Glomerular visceral epithelial cell (primary cell): ENCODE measurements around the gene KCNJ16.
"Not testable (repeated sequence)": the region's sequence is repeated elsewhere in the genome, so short reads cannot be mapped to it uniquely, and the experiment has no call there.

Experiments
- DNase-seq: peaks from one replicate; pipeline ENCODE4 v3.0.0-alpha.2; 2016; ENCODE audit errors: extremely low spot score

KCNJ16 gene

DNA sequence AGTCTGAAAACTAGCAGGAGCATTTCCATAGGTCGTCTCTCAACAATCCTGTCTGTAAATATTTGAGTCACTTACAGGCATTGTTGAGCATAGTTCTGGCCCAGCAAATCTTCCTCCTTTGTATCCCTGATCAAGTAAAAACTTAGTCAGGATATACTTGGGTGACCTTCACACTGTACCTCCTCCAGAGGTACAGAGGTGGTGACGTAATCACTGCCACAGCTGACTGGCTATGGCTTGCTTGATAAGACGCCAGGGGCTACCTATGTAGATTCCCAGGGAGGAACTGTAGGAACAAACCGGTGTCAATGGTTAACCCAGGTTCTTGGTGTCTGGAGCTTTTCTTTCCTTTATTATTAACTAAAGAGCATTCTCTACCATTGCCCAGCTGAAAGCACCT lies at the start of gene KCNJ16:
TSS of gene KCNJ16 (plus strand) at position 270 of the 400 bp plus-strand sequence. CDS start 56,863 bp downstream, outside the sequence.
- peak; percentile 99 for DNase-seq

DNA sequence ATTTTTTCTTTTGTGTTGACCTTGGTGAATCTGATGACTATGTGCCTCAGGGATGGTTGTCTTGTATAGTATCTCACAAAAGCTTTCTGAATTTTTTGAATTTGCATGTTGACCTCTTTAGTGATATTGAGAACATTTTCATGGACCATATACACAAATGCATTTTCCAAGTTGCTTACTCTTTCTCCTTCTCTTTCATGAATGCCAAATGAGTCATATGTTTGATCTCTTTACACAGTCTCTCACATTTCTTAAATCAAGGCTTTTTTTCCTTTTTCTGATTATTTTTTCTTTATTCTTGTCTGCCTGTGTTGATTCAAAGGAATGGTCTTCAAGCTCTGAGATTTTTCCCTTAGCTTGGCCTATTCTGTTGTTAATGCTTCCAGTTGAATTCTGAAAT lies 46.6 kb upstream of the KCNJ16 start:
- no peak for DNase-seq

DNA sequence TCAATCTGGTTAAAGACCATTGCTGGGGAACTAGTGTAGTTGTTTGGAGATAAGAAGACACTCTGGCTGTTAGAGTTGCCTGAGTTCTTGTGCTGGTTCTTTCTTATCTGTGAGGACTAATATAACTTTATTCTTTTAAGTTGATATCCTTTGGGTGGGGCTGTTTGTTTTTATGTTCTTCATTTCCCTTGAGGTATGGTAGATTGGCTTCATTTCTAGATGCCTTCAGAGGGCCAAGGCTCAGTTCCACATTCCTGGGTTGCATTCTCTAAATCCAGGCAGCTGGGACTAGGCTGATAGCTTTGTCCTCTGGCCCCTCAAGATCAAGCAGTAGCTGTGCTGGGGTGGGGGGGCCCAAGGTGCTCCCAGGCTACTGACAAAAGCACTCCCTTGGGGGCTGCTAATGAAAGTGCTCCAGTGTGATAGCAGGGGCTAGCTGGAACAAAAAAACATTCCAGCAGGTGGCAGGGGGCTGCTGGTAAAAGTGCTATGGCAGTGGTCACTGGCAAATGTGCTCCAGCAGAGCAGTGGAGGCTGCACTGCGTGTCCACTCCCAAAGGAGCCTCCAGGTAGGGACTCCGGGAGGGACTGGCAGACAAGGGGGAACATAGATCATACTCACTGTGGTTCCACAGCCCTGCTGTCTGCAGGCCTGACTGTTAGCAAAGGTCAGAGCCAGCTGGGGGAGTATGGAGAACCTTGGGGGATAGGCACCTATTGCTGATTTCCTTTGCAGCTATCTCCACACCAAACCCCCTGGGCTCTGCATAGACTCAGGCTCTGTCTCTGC lies 45.9 kb upstream of the KCNJ16 start:
- DNase-seq: no peak

DNA sequence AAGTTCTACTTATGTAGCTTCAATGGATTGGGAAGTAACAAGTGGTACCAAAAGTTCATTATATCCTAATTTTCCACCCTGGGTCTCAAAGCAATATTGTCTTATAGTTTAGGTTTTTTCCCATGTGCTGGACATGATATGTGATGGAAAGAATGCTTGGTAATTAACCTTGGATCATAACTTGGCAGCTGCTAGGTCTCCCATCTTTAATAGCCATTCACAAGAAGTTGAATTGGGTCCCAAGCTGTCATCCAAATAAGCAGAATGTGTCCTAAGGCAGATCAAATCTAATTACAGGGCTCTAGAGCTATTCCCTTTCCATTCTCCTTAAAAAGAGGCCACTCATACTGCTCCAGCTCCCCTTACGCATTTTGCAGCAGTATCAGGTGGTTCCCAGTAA lies 44.7 kb upstream of the KCNJ16 start:
- DNase-seq: no peak

DNA sequence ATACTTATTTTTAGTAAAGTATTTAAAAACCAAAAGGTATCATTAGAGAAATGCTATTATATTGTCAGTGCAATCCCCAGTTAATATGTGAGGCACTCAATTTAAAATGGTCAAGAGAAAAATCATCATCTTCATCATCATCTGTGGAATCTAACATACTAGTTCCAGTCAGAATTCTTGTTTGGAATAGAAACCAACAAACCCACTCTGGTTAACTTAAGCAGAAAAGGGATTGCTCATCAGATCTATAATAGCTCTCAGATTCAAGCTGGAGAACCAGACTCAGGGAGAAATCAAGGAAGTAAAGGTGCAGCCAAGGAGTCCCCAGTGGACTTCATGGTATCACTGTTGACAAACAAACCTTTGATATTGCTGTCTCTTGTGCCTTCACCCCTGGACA lies 43.7 kb upstream of the KCNJ16 start:
- DNase-seq: no peak

DNA sequence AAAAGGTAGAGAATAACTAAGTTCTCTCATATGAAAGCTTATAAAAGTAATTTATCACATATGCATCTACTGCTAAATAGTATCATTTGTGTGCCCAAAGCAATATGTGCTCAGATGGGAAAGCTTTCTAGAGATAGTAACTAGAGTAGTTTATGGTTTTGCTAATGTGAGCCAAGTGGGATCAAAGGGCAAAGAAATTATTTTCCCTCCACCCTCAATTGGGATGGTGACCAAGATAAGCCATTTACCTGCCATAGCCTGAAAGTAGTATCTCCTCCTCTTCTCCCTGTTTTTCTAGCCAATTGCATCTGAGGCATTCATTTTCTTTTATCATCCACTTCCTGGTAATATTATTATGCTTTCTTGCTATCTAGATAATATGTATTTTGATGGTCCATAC lies 41.9 kb upstream of the KCNJ16 start:
- no peak for DNase-seq

DNA sequence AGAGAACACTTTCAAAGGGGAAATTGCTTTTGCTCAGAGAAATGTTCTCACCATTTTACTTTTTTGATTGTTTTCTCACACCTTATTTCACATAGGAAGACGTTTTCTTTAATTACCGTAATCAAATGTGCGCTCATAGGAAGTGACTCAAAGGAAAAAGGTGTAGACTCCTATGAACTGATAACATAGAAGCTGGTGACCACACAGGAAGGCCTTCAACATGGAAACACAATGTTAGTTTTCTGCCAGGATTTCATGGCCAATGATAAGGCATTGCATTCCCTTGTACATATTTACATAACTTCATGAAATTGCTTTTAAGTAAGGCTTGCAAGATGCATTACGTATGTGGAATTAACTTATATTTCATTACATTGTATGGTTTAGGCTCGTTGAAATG lies 40.9 kb upstream of the KCNJ16 start:
- DNase-seq: no peak

DNA sequence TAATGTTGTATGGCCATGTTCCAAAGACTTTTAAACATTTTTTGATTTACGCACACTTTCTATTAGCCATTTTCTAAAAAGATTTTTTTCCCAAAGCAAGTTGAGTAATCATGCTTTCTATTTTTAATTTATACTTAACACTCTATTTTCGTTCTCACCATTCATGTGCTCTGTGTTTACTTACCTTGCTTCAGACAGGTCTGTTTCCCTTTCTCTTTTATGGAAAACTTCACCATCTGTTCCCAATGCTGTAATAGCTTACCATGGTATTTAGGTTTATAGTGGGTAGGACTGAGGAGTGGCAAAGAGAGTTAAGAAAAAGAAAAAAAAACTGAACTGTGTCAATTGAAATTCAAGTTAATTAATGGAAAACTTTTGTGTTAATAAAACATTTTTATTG lies 37.5 kb upstream of the KCNJ16 start:
- DNase-seq: no peak

DNA sequence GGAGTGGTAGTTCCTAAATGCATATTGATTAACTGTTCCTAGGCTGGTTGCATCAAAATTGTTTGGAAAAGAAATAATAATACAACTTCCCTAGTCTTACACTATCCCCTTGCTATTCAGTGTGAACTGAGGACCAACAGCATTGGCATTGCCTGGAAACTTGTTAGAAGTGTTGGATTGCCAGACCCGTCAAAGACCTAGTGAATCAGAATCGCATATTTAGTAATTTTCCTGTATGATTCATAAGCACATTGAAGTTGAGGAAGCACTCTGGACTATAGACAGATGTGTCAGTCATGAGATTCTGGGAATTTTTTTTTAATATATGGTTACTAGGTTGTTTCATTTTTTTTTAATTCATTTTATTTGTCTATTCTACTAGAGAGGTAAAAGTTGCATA lies 34.7 kb upstream of the KCNJ16 start:
- DNase-seq: no peak

DNA sequence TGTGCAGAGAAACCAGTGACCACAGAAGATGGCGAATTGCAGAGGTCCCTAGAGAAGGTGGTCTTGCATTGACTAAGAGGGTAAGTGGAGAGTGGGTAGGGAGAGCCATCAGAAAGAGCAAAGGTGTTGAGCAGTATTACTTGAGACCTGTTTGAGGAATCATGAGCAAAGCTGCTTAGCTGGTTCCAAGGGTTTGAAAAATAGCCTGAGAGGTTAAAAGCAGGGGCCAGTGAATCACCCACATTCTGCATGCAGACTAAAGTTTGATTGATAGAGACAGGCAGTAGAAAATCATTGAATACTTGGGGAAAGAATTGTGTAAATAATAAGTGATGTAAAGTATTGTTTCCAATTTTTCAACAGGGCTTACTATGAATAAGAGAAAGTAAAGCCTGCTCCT lies 34.0 kb upstream of the KCNJ16 start:
- DNase-seq: no peak

DNA sequence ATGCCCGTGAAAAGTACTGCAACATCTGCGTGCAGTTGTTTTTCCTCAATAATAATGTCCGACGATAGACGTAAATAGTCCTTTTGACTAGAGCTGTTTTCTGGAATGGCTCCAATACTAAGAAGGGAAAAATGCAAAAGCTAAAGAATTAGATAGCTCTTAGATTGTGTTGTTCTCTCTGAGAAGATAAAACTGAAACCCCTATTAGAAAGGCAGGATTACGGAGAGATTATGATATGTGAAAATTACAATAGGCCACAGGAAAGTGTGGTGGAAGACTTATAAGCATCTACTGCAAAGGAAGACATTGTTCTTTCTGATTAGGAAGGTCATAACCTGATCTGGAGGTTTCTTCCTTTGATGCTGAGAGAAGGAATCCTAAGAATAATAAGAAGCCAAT lies 33.5 kb upstream of the KCNJ16 start:
- no peak for DNase-seq

DNA sequence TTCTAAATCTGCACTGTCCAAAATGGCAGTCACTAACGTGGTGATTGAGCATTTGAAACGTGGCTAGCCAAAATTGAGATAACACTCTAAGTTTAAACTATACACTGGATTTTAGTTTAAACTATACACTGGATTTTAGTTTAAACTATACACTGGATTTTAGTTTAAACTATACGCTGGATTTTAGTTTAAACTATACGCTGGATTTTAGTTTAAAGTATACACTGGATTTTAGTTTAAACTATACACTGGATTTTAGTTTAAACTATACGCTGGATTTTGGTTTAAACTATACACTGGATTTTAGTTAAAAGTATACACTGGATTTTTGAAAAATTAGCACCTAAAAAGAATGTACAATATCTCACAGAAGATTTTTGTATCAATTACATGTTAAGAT lies 29.2 kb upstream of the KCNJ16 start:
- DNase-seq: not testable (repeated sequence)

DNA sequence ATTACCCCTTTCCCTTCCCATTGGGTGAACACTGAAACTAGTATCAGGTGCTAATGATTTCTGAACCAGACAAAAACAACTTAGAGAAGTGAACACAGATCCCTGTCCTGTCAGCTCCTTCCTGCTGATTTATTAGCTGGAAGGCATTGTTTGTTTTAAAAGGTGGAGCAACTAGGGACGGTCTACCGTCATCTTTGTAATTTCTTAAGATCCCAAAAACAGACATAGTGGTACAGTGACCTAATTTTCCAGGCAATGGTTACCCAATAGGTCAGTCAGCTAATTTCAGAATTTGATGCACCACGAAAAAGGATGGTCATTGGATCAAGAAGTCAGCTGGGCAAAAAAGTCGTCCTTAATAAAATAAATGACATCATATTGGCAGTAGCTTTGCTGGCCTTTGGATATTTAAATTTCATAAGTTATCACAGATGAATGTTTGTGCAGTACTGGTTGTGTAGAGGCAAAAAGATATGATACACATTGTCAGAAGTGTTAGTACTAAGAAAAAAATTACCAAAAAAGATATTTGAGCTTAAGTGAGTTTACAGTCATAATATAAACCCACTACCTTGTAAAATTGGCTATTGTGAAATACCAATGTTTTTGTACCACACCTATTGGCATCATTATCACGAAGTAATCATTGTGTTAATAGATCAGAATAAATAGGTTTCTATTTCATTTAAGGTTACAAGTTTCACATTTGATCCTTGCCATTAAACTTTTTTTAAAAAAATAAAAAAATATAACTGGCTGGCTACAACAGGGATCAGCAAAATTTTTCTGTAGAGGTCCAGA lies 27.2 kb upstream of the KCNJ16 start:
- DNase-seq: no peak

DNA sequence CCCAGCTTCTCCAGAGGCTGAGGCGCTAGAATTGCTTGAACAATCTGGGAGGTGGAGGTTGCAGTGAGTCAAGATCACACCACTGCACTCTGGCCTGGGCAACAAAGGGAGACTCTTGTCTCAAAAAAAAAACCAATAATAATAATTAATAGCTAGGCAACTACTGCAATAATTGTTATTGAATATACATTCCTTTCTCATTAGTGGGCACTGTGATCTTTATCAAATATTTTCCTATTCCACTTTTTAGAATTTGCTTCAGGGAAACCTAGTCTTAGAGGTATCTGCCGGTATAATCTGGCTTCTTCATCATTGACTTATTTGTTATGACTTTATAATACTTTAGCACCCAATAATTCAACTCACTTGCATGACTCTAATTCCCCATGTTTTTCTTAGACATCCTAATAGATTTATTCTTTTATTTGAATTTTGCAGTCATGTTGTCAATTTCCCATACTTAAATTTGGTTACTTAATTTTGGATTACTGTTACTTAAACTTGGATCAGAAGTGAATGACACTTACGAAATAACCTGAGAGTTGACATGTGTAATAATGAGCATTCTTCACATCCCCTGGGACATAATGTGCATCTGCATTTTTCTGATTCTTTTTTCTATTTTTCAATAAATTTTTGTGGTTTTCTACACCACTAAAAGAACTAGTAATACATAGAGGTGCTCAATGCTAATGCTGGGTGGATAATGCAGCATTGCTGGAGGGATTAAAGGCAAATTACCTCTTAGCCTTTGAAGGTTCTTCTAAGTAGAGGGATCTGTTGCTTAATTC lies 25.0 kb upstream of the KCNJ16 start:
- no peak for DNase-seq

DNA sequence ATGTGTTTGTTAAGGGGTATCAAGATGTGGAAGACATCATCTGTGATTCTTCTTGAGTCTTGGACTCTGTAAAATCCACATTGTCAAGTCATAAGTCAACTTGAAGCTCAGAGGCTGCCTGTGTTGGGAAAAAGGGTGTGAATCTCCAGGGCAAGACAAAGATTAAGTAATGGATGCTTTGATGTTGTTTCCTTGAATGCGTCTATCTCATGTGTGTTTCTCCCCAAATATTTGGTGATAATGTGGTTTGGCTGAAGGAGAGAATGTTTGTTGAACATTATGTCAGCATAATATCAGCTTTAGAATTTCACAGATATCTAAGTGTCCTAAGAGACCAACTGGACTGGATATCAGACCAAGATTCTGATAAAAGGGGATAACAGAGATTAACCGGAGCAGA lies 24.1 kb upstream of the KCNJ16 start:
- DNase-seq: no peak

DNA sequence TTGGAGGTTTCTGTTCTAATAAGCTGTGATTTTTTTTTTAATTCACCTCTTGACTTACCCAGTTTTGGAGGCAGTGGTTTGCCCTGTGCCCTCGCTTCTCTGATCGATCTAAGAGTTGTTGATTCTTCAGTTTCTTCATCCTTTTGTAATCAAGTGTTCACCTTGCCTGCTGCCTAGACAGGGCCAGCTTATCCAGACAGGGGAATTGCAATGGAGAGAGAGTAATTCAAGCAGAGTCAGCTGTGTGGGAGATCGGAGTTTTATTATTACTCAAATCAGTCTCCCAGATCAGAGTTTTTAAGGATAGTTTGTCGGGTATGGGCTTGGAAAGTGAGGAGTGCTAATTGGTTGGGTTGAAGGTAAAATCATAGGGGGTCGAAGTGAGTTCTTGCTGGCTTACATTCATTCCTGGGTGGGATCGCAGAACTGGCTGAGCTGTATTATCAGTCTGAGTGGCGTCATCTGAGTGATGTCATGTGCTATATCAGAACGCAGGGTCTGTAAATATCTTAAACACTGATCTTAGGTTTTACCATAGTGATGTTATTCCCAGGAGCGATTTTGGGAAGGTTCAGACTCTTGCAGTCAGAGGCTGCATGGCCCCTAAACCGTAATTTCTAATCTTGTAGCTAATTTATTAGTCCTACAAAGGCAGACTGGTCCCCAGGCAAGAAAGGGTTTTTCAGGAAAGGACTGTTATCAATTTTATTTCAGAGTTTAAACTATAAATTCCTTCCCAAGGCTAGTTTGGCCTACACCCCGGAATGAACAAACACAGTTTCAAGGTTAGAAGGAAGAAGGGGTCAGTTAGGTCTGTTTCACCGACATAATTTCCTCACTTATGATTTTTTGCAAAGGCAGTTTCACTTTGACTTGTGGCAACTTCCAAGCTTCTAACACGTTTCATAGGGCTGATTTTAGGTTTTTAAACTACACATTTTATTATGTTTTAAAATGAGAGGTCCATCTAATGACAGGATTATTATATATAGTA lies 21.5 kb upstream of the KCNJ16 start:
- no peak for DNase-seq

DNA sequence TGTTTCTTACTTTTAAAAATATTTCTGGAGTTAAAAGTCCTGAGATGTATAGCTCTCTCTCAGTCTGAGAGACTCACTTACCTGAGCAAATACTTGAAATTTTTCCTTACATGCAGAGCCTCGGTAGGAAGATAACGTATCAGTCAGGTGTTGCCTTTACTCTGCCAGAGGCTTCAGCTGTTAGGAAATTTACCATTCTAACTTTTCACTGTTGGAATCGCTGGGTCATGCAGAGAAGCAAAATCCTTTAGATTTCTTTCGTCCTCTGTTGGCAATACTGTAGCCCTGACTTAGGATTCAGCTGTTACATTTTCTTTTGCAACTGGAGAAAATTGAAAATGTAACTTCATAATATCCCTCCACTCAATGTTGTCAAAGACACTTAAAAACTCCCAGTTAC lies 20.0 kb upstream of the KCNJ16 start:
- no peak for DNase-seq

DNA sequence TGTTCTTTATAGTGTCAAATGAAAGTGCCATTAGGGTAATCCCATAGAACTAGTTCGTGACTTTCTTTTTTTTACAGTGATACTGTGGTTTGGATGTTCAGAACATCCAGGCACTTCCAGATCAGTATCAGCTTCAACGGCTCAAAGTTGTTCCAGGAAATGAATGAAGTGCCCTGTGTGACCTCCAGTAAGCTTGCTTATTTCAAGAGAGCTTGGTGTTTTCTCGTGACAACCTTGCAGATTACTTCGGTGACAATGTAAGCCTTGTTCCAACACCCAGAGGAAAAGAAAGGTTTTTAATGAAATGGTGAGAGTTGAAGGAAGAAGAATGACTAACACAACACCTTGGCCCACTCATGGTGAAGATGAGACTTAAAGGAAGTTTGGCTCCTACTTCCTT lies 16.0 kb upstream of the KCNJ16 start:
- no peak for DNase-seq

DNA sequence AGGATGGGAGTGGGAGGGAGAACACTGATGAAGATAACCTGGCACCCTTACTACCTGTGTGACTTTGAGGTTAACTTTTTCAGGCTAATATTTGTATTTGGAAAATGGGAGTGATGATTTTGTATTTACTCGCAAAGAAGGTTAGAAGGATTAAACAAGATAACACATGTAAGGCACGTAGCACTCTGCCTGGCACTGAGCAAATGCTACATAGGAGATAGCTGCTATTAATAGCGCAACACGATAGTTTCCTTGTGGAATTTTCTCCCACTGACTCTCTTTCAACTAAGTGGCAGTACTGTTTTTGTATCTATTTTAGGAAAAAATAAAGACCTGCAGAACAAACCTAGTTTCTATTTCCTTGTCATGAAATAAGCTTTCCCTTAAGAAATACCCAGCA lies 15.4 kb upstream of the KCNJ16 start:
- DNase-seq: no peak

DNA sequence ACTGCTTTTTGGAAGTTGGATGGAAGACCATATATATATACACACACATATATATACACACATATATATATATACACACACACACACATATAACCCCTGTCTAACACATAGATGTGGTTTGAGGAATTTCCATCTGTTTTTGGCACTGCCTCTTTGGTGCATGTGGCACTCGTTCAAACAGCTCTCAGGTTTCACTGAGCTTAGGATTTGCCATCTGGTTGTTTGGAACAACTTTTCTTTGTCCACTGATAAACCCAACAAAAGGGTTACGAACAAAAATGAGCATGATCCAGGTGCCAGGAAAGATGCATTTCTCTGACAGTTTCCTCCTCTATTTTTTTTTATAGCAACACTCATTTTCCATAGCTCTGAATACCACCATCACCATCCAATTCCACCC lies 14.6 kb upstream of the KCNJ16 start:
- no peak for DNase-seq

DNA sequence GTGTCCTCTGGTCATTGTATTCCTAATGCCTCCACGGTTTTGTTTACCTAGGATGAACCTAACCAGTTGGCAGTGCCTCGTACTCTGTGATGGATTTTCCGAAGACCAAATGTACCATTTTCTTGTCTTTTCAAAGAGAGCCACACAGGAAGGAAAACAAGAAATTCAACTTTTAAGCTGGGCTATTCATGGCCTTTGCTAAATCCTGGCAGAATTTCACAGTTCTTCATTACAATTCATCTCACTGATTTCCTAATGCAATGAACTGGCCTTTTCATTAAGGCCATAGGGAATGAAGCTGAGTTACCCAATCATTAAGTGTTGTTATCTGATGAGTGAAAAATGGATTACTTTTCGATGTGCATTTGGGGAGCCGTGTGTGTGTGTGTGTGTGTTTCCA lies 7.9 kb upstream of the KCNJ16 start:
- no peak for DNase-seq
